ENCODE results near the gene SPRY4. TPM values are rescaled to one million over a fixed set of nuclear protein-coding genes. Genes with fewer than 3 reads are reported as not detected.

SPRY4 gene
- total and polyA plus RNA-seq, 2 of the 13 experiments (the other 11 are each of a cell fraction or from before 2014, with no cell fraction given): 8.9 to 17.8 TPM

DNA sequence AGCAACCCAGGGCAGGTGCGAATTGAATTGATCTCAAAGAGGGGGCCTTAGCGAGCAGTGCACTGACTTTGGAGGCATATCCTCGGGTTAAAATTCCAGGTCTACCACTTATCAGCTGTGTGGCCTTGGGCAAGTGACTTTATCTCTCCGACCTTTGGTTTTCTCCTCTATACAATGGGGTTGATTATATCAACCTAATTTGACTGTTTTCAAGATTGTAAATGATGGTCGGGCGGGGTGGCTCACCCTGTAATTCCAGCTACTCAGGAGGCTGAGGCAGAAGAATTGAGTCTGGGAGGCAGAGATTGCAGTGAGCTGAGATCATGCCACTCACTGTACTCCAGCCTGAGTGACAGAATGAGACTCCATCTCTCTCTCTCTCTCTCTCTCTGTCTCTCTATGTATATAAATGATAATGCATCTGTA is 18.7 kb downstream of the SPRY4 start (continued):
- TF ChIP-seq, protein P1, sequence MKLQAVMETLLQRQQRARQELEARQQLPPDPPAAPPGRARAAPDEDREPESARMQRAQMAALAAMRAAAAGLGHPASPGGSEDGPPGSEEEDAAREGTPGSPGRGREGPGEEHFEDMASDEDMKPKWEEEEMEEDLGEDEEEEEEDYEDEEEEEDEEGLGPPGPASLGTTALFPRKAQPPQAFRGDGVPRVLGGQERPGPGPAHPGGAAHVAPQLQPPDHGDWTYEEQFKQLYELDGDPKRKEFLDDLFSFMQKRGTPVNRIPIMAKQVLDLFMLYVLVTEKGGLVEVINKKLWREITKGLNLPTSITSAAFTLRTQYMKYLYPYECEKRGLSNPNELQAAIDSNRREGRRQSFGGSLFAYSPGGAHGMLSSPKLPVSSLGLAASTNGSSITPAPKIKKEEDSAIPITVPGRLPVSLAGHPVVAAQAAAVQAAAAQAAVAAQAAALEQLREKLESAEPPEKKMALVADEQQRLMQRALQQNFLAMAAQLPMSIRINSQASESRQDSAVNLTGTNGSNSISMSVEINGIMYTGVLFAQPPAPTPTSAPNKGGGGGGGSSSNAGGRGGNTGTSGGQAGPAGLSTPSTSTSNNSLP (IDR thresholded peaks at IDR 0.05; ENCODE audit: low read depth, low read length): peak; percentile 17; the same call in 1 of the 2 replicates
- TF ChIP-seq, protein P2, sequence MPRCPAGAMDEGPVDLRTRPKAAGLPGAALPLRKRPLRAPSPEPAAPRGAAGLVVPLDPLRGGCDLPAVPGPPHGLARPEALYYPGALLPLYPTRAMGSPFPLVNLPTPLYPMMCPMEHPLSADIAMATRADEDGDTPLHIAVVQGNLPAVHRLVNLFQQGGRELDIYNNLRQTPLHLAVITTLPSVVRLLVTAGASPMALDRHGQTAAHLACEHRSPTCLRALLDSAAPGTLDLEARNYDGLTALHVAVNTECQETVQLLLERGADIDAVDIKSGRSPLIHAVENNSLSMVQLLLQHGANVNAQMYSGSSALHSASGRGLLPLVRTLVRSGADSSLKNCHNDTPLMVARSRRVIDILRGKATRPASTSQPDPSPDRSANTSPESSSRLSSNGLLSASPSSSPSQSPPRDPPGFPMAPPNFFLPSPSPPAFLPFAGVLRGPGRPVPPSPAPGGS (CRISPR knock-in tag; IDR thresholded peaks at IDR 0.05): no peak
- TF ChIP-seq GLI4 (CRISPR knock-in tag; IDR thresholded peaks at IDR 0.05; ENCODE audit: borderline replicate concordance) (no peak), ZNF879 (CRISPR knock-in tag; IDR thresholded peaks at IDR 0.05) (no peak), MAFG (CRISPR knock-in tag; IDR thresholded peaks at IDR 0.05) (no peak), ZNF670 (CRISPR knock-in tag; IDR thresholded peaks at IDR 0.05; ENCODE audit: borderline replicate concordance) (no peak), ZNF33A (CRISPR knock-in tag; IDR thresholded peaks at IDR 0.05; ENCODE audit: borderline replicate concordance) (no peak), MED8 (CRISPR knock-in tag; IDR thresholded peaks at IDR 0.05; ENCODE audit: insufficient replicate concordance) (no peak), ZNF343 (CRISPR knock-in tag; IDR thresholded peaks at IDR 0.05) (no peak), IKZF1 (IDR thresholded peaks at IDR 0.05) (no peak), AGO1 (IDR thresholded peaks at IDR 0.05; ENCODE audit: low read depth, low read length, poor library complexity, severe bottlenecking) (no peak), SP140L (CRISPR knock-in tag; IDR thresholded peaks at IDR 0.05; ENCODE audit: borderline replicate concordance) (no peak), ZNF251 (CRISPR knock-in tag; IDR thresholded peaks at IDR 0.05) (no peak), PRMT3 (CRISPR knock-in tag; IDR thresholded peaks at IDR 0.05; ENCODE audit: borderline replicate concordance, low read depth) (no peak), SOX6 (IDR thresholded peaks at IDR 0.05) (no peak), SOX6 (CRISPR knock-in tag; IDR thresholded peaks at IDR 0.05) (peak; percentile 89), PRPF4 (IDR thresholded peaks at IDR 0.05; ENCODE audit: low read depth, low read length, poor library complexity, severe bottlenecking) (no peak), PBX2 (CRISPR knock-in tag; IDR thresholded peaks at IDR 0.05) (no peak), ZBTB20 (CRISPR knock-in tag; IDR thresholded peaks at IDR 0.05; ENCODE audit: borderline replicate concordance, low read depth) (no peak), ERF (CRISPR knock-in tag; IDR thresholded peaks at IDR 0.05) (no peak)
- TF ChIP-seq, protein P3, sequence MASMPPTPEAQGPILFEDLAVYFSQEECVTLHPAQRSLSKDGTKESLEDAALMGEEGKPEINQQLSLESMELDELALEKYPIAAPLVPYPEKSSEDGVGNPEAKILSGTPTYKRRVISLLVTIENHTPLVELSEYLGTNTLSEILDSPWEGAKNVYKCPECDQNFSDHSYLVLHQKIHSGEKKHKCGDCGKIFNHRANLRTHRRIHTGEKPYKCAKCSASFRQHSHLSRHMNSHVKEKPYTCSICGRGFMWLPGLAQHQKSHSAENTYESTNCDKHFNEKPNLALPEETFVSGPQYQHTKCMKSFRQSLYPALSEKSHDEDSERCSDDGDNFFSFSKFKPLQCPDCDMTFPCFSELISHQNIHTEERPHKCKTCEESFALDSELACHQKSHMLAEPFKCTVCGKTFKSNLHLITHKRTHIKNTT (CRISPR knock-in tag; IDR thresholded peaks at IDR 0.05): no peak
- TF ChIP-seq, protein P4, sequence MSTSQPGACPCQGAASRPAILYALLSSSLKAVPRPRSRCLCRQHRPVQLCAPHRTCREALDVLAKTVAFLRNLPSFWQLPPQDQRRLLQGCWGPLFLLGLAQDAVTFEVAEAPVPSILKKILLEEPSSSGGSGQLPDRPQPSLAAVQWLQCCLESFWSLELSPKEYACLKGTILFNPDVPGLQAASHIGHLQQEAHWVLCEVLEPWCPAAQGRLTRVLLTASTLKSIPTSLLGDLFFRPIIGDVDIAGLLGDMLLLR (CRISPR knock-in tag; IDR thresholded peaks at IDR 0.05): no peak
- TF ChIP-seq, protein P5, sequence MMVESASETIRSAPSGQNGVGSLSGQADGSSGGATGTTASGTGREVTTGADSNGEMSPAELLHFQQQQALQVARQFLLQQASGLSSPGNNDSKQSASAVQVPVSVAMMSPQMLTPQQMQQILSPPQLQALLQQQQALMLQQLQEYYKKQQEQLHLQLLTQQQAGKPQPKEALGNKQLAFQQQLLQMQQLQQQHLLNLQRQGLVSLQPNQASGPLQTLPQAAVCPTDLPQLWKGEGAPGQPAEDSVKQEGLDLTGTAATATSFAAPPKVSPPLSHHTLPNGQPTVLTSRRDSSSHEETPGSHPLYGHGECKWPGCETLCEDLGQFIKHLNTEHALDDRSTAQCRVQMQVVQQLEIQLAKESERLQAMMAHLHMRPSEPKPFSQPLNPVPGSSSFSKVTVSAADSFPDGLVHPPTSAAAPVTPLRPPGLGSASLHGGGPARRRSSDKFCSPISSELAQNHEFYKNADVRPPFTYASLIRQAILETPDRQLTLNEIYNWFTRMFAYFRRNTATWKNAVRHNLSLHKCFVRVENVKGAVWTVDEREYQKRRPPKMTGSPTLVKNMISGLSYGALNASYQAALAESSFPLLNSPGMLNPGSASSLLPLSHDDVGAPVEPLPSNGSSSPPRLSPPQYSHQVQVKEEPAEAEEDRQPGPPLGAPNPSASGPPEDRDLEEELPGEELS (CRISPR knock-in tag; IDR thresholded peaks at IDR 0.05): peak; percentile 16; the same call in 1 of the 2 replicates

Measured in HepG2 (cell line).